NCI-H69 (cell line): Measurements from ENCODE around the gene GARS1.
"Not testable (repeated sequence)": the region's sequence is repeated elsewhere in the genome, so short reads cannot be mapped to it uniquely, and the experiment has no call there.

ENCODE experiments used
- DNase-seq: peaks from one replicate; lab custom pipeline; 2025; lab: John Stamatoyannopoulos, UW

GARS1 gene

DNA sequence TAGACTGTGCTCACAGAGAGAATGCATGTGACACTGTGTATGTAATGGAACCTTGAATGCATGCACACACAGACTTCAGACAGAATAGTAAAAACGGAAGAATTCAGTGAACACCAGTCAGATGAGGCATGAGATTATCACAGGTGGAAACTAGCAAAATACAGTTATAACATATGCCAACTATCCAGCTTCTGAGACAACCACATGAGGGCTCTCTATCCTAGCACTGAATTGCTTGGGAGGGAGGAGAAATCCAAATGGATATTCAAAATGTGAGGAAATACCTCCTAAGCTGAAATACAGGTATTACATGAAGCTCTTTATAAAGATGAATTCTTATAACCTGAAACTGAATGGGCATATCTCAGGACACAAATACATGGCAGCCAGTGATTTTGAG is 30.6 kb downstream of the GARS1 start:
- DNase-seq, result peak; percentile 60

GRCh38 chr7:30627026-30627425 is 32.3 kb downstream of the GARS1 start:
- no peak for DNase-seq

GRCh38 chr7:30630986-30631385 is 36.3 kb downstream of the GARS1 start:
- no peak for DNase-seq

DNA sequence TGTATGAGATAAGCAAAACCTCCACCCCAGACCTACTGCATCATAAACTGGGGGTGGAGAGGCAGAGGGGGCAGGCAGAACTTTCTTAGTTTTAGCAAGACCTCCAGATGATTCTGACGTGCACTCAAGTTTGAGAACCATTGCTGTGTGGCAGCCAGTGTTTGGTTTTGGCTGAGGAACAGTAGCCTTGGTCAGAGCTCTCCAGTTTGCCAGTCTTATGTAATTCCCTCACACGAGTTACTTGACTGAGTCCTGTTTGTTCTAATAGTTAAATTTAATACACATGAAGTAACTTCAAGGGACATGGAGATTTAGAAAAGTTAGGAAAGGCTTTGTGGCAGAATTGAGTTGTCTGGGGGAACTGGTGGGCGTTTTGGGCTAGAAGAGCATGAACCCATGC is 38.5 kb downstream of the GARS1 start:
- DNase-seq, result no peak

DNA sequence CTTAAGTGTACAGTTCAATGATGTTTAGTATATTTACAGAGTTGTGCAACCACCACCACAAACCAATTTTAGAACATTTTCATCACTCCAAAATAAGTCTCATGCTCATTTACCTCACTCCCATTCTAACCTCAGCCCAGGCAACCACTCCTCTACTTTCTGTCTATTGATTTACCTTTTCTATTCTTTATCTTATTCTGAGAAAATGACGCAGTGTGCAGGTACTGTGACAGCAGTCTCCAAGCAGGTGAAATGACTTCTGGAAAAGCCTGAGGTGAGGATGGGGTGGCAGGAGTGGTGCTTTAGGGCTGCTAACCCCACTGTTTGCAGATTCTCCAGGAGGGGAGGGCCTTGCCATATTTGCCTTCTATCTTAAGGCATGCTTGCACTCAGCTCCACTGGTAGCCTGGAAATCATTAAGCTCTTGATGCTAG is 39.5 kb downstream of the GARS1 start:
- DNase-seq, result no peak

DNA sequence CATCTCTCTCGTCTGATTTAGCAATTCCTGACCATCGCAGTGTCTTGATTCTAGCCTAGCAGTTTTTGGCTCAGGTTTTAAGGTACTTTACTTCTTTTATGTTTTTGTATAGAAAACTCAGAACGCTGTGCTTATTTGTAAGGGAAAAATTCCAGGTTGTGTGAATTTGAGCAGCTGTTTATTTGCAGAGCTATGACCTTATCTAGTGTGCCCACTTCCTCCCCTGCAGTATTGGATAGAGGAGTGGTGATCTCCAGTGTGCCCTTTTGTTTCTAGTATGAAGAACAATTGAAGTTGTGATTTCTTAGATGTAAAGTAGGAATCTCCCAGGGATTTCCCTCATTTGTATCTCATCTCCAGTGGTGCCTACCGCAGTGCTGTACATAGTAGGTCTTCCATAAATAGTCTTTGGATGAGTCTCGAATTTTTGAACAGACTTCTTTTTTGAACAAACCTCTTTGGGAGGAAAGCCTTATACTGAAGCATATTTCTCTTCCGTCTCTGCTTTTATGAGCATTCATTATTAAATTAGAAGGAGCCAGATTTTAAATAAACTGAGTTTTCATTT is 40.0 kb downstream of the GARS1 start:
- no peak for DNase-seq

- DNase-seq, result no peak
Observed at GRCh38 chr7:30635798-30636197, 41.1 kb downstream of the GARS1 start.

DNA sequence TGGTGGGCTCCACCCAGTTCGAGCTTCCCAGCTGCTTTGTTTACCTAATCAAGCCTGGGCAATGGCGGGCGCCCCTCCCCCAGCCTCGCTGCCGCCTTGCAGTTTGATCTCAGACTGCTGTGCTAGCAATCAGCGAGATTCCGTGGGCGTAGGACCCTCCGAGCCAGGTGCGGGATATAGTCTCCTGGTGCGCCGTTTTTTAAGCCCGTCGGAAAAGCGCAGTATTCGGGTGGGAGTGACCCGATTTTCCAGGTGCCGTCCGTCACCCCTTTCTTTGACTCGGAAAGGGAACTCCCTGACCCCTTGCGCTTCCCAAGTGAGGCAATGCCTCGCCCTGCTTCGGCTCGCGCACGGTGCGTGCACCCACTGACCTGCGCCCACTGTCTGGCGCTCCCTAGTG is 47.6 kb downstream of the GARS1 start:
- DNase-seq, result not testable (repeated sequence)

DNA sequence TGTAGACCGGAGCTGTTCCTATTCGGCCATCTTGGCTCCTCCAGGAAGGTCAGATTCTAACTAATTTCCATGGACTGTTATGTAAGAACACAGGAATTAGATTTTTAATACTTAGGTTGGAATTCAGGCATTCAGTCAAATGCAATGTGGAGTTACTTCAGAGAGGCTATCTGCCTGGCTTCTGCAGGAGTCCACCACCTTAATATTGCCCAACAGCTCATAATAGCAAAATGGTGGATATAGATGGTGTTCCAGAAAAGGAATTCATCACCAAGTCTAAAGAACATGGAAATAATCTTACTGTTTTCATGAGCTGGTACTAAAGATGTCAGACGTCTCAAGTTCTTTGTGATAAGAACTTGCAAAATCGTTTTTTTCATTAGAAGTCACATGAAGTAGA is 48.1 kb downstream of the GARS1 start:
- no peak for DNase-seq

DNA sequence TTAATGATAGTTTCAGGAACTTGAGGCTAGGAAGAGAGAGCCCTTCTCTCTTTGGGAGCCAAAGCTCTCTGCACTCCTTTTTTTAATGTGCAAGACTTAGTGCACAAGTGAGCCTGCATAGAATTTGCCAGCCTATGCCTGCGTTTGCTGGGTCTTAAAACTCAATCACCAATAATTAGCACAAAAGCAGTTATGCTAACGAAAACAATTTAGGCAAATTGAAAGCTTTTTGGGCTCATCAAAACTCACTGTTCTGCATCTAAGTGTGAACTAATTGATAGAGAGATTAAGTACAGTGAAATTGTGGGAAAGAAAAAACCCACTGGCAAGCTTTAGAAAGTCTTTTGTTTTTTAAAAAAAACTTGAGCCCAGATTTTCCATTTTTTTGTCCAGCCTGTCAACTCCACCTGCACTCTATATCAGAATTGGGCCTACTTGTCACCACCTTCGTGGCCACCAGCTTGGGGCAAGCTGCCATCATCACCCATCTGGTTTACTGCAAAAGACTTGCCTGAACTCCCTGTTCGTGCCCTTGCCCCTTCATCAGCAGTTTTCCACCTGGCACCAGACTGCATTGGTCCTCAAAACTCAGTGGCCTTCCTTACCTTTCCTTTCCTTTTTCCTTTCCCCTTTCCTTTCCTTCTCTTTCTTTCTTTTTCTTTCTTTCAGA is 49.7 kb downstream of the GARS1 start:
- no peak for DNase-seq

- no peak for DNase-seq
Observed at GRCh38 chr7:30645661-30646060, 51.0 kb downstream of the GARS1 start.

DNA sequence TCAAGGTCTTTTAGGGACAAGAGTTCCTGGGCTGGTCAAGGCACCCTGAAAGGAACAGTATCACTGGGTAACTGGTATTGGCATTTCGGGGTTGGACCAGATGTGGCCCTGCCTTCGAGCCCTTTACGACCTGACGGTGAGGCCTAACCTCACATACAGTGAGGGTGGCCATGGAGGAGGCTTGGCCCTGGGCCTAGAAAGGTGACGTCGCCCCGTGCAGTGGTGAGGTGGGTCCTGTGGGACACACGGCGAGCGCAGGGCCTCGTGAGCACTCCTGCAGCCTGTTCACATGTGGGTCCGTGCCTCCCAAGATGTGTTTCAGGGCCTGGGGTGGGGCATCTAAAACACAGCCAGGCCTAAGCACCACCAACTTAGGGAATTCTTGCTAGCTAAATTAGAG is 51.5 kb downstream of the GARS1 start:
- no peak for DNase-seq

GRCh38 chr7:30647589-30648364 is 53.1 kb downstream of the GARS1 start:
- peak; percentile 95 for DNase-seq

- peak; percentile 17 for DNase-seq
Observed at GRCh38 chr7:30648744-30649540, 54.3 kb downstream of the GARS1 start.

- DNase-seq, result peak; percentile 44
Observed at GRCh38 chr7:30649717-30650420, 55.2 kb downstream of the GARS1 start.

- peak; percentile 32 for DNase-seq
Observed at GRCh38 chr7:30650421-30650808, 55.7 kb downstream of the GARS1 start.

- DNase-seq, result no peak
Observed at GRCh38 chr7:30652132-30652531, 57.5 kb downstream of the GARS1 start.

DNA sequence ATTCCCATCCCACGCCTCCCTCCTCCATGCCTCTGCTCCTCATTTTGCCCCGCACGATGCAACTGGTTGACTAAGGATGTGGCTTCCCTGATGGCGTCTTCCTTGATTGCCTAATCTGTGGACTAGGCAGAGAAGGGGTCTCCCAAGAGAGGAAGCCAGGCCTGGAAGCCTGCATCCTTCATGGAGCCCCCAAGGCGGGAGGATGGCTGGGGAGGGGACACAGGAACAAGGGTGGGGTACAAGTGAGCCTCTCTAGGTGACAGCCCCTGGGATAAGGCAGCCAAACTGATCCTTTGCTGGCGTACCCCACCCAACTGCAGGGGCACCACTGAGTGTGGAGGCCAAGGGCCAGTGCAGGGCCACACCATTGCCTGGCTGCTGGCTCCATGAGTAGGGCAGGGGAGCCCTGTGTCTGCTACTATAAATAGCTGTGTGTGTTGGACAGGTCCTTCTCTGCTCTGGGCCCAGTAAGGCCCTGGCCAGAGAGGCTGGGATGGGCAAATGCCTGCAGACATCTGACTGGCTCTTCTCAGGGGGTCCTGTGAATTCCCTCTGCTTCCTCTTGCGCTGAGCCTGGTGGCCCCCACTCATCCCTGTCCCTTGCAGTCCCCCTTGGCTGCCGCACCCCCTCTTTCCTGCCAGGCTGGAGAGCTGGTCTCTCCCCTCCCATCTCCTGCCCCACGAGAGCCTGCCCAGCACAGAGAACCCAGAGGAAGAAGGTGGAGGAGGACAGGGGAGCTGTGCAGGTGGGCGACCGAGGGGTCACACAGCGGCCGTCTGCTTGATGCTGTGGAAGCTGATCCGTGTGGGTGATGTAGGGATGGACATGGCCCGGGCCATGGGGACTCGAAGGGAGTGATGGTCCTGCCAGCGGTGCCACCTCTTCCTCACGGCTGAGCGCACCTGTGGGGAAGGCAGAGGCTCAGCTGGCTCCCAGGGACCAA is 58.3 kb downstream of the GARS1 start:
- no peak for DNase-seq

DNA sequence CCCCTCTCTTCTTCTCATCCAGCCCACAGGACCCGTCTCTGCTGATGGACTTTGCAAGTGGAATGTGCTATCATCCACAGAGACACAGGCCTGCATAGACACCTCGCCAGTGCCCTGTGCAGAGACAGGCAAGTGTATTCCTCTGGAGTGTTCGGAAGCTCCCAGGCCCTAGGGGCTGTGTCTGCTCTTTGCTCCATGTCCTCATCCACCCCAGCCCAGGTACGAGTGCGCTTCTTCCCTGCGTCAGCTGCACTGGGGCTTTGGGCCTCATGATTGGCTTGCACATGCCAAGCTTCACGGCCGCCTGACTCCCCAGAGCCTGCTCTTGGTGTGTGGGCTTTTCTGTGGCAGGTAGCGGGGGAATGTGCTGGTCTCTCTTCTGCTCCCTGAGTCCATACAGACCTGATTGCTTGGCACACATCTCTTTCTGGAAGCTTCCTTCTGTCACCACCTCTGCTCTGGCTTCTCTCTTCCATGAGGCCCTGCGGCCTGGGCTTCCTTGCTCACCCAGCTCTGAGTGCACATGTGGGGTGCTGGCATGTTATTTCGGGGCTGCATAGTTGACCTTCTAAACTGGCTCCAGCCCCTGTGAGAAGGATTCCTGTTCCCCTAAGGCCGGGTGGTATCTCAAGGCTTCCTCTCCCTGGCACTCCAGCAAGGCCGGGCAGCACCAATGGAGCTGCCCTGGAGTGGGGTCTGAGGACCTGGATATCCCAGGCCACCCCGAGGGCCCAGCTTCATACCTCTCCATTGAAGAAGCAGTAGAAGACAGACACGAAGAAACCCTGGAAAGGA is 59.8 kb downstream of the GARS1 start:
- no peak for DNase-seq
